ES-I3 (cell line): ENCODE results near the gene CGRRF1.

Experiments used
- H3K36me3 ChIP-seq: 2 replicates; pipeline ENCODE4 v1.6.1; 2013; ENCODE audit warnings: mild to moderate bottlenecking, low read length, control low read depth, moderate library complexity; ENCODE audit not compliant: insufficient read depth
- H3K4me1 ChIP-seq: 2 replicates; pipeline ENCODE4 v1.6.1; 2013; ENCODE audit warnings: mild to moderate bottlenecking, control low read depth, low read length; ENCODE audit not compliant: insufficient read depth
- H3K9ac ChIP-seq: 2 replicates; pipeline ENCODE4 v1.6.1; 2013; ENCODE audit warnings: low read depth, mild to moderate bottlenecking, low read length, moderate library complexity
- H3K9me3 ChIP-seq: 2 replicates; pipeline ENCODE4 v1.6.1; 2013; ENCODE audit warnings: mild to moderate bottlenecking, low read length, moderate library complexity; ENCODE audit not compliant: control insufficient read depth, insufficient read depth

CGRRF1 gene

GRCh38 chr14:54483073-54483745 is 26.5 kb upstream of the CGRRF1 start:
- no peak overlapping the region for H3K9ac ChIP-seq
- peaks cover 4% of the 10 kb centered on the region; the same call in 1 of the 2 replicates for H3K36me3 ChIP-seq
- H3K4me1 ChIP-seq = no peaks in the 10 kb centered on the region; the same call in none of the 2 replicates

GRCh38 chr14:54483846-54484245 is 25.9 kb upstream of the CGRRF1 start:
- H3K9ac ChIP-seq = no peak overlapping the region
- H3K9me3 ChIP-seq = no peaks in the 10 kb centered on the region
- no peaks in the 10 kb centered on the region; the same call in none of the 2 replicates for H3K4me1 ChIP-seq
- H3K36me3 ChIP-seq = peaks cover under 1% of the 10 kb centered on the region; the same call in 1 of the 2 replicates

More at GRCh38 chr14:54483073-54483745, 26.5 kb upstream of the CGRRF1 start:
- no peaks in the 10 kb centered on the region for H3K9me3 ChIP-seq

GRCh38 chr14:54486685-54487084 is 23.0 kb upstream of the CGRRF1 start:
- Histone ChIP-seq H3K4me1 (peaks cover 7% of the 10 kb centered on the region), H3K36me3 (no peaks in the 10 kb centered on the region), H3K9me3 (no peaks in the 10 kb centered on the region), H3K9ac (no peak overlapping the region)

- Histone ChIP-seq H3K9ac (peak overlapping the region; percentile 86), H3K9me3 (no peaks in the 10 kb centered on the region), H3K36me3 (no peaks in the 10 kb centered on the region), H3K4me1 (peaks cover 7% of the 10 kb centered on the region)
Observed at GRCh38 chr14:54487771-54488170, 21.9 kb upstream of the CGRRF1 start.

- peaks cover 7% of the 10 kb centered on the region for H3K4me1 ChIP-seq
- no peaks in the 10 kb centered on the region for H3K9me3 ChIP-seq
- no peaks in the 10 kb centered on the region for H3K36me3 ChIP-seq
- peak overlapping the region; percentile 86 for H3K9ac ChIP-seq
Observed at GRCh38 chr14:54488318-54488645, 21.4 kb upstream of the CGRRF1 start.

DNA sequence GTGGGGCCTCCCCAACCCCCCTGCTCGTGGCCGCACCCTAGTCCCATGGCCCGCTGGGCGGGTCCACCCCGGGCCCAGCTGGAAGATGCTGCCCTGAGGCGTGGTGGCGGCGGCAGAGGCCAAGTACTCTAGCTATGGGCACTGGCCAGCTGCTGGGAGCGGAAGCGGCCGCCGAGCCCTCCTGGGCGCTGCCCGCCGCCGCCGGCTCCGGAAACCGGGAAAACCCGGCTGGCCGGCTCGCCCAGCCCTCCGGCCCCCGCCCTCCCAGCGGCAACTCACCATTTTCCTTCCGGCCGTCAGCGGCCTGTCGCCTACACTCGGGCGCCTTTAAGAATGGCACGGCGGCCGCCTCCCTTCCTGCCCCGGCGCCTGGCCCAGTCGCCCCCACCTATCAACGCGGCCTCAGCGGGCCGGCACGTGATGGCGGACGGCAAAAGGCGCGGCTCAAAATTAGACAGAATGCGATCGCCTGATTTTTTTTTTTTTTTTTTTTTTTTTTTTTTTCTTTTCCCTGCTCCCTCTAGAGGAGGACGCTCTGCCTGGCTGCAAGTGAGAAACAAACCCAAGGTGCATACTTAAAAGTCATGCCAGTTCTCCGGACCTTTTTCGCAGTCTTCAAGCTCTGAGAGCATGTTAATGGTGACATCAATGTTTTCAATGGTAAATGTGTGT is 20.9 kb upstream of the CGRRF1 start, which contains the start of gene GMFB:
GMFB (minus strand) TSS at position 335 of the 672 bp plus-strand sequence; CDS start at position 282, 53 bp downstream.
- peaks cover 7% of the 10 kb centered on the region for H3K4me1 ChIP-seq

GRCh38 chr14:54489318-54489683 is 20.4 kb upstream of the CGRRF1 start:
- H3K36me3 ChIP-seq = no peaks in the 10 kb centered on the region
- no peaks in the 10 kb centered on the region for H3K9me3 ChIP-seq
- peaks cover 7% of the 10 kb centered on the region for H3K4me1 ChIP-seq
- peak overlapping the region; percentile 86 for H3K9ac ChIP-seq

More for the DNA sequence above, 20.9 kb upstream of the CGRRF1 start, which contains the start of gene GMFB:
- H3K9ac ChIP-seq = peak within 1 kb of the TSS; percentile 86
- no peaks in the 10 kb centered on the region for H3K9me3 ChIP-seq
- H3K36me3 ChIP-seq = no peaks in the 10 kb centered on the region

DNA sequence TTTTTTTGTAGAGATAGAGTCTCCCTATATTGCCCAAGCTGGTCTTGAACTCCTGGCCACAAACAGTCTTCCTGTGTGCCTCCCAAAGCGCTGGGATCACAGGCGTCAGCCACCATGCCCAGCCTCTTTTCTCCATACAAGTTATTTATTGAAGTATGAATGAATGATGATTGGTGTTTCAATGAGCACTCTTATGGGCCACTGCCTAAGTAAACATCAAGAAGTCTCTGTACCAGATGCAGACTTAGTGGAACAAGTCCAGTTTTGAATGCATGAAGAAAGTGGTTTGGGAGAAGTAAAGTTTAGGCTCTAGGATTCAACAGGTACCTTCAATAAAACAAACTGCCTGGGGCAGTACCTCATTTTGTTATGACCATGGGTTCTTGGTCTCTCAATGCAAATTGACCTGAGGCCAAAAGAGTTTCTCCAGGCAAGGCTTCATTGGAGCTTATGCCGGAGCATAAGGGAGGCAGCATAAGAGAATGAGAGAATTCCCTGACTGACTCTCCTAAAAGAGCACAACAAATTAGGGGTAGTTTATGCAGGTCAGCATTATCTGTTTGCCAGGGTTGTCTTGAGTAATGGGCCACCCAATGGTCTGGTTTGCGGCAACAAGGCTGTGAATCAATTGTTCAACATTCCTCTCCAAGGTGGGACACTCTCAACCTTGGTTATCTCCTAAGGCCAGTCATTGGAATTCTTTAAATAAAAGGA is 19.8 kb upstream of the CGRRF1 start:
- Histone ChIP-seq H3K9me3 (no peaks in the 10 kb centered on the region), H3K9ac (peak overlapping the region; percentile 86; the same call in 1 of the 2 replicates), H3K36me3 (no peaks in the 10 kb centered on the region), H3K4me1 (peaks cover 7% of the 10 kb centered on the region)

GRCh38 chr14:54490445-54491175 is 19.1 kb upstream of the CGRRF1 start:
- no peaks in the 10 kb centered on the region for H3K36me3 ChIP-seq
- no peak overlapping the region for H3K9ac ChIP-seq

DNA sequence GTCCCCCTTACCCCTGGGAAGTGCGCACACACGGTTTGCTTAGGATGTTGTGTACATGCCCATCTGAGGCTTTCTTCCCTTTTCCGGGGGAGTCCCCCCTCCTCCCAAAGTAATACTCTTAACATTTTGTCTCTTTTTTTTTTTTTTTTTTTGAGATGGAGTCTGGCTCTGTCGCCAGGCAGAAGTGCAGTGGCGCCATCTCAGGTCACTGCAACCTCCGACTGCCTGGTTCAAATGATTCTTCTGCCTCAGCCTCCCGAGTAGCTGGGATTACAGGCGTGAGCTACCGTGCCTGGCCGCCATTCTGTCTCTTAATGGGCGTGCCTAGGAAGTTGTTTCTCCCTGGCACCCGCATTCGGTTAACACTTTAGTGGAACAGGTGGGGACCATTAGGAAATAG is 16.4 kb upstream of the CGRRF1 start:
- peaks cover 7% of the 10 kb centered on the region; the same call in 1 of the 2 replicates for H3K4me1 ChIP-seq
- no peaks in the 10 kb centered on the region for H3K9me3 ChIP-seq
- H3K9ac ChIP-seq = peak overlapping the region; percentile 21; the same call in 1 of the 2 replicates
- no peaks in the 10 kb centered on the region for H3K36me3 ChIP-seq

More at GRCh38 chr14:54490445-54491175, 19.1 kb upstream of the CGRRF1 start:
- Histone ChIP-seq H3K9me3 (no peaks in the 10 kb centered on the region), H3K4me1 (peaks cover 7% of the 10 kb centered on the region)

DNA sequence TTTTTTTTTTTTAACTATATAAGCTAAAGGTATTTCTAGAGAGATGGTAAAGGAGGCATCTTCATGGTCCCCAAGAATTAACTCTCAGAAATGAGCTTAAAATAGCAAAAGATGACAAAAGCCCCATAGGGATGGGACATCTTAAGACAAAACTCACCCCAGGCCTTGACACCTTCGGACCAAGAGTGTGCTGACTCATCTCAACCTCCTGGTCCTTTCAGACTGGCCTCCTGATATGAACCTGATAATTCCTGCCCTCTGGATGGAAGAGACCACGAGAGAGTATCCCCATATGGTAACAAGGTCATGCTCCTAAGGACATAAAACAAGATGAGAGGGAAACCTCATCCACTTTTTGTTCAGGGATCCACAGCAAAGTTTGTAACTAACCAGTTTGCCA is 12.5 kb upstream of the CGRRF1 start:
- Histone ChIP-seq H3K9me3 (no peaks in the 10 kb centered on the region), H3K4me1 (no peaks in the 10 kb centered on the region), H3K36me3 (no peaks in the 10 kb centered on the region), H3K9ac (no peak overlapping the region)

DNA sequence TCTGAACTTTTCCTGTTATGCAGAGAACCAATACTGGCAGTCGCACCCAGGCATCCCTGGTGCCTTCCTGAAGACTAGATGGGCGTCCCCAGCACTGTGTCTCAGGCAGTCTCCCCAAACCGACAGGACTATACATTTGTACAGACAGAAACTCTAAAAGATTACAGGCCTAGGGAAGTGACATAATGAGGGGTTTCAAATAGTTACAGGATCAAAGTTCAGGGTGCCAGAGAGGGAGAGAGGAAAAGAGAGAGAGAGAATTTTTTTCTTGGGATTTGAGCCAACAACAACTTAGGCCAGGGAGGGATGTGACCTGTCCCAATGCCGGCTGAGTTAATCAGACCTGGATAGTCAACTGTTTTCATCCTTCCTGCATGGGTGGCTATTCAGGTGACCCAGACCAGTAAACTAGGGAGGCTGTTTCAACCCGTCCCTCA is 11.6 kb upstream of the CGRRF1 start:
- Histone ChIP-seq H3K9me3 (no peaks in the 10 kb centered on the region), H3K4me1 (no peaks in the 10 kb centered on the region), H3K36me3 (no peaks in the 10 kb centered on the region), H3K9ac (no peak overlapping the region)

DNA sequence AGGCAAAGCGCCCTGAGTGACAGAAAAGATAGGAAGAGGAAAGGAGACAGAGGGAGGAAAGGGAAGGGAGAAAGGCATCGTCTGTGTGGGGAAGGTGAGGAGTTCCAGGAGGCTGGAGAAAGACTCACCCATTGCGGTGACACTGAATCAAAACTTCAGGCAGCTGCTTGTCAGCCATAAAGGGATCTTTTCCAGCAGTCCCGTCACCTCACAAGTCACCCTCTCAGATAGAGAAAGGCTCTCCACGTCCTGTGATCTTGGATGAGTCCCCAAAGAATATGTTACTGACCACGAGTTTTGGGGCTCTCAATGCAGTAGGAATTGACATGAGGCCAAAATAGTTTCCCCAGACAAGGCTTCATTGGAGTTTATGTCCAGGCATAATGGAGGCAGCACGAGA is 11.1 kb upstream of the CGRRF1 start:
- no peak overlapping the region for H3K9ac ChIP-seq
- H3K9me3 ChIP-seq = no peaks in the 10 kb centered on the region
- H3K4me1 ChIP-seq = no peaks in the 10 kb centered on the region
- H3K36me3 ChIP-seq = no peaks in the 10 kb centered on the region

- no peaks in the 10 kb centered on the region for H3K4me1 ChIP-seq
- no peak overlapping the region for H3K9ac ChIP-seq
- no peaks in the 10 kb centered on the region for H3K9me3 ChIP-seq
- no peaks in the 10 kb centered on the region for H3K36me3 ChIP-seq
Observed at GRCh38 chr14:54500744-54501143, 9.0 kb upstream of the CGRRF1 start.
